Endometrial microvascular endothelial cells (primary cell): ENCODE results near the gene F10. TPM values are rescaled to one million over a fixed set of nuclear protein-coding genes. Genes with fewer than 3 reads are reported as not detected.
"Not testable (repeated sequence)": the region's sequence is repeated elsewhere in the genome, so short reads cannot be mapped to it uniquely, and the experiment has no call there.

ENCODE experiments used
- in situ Hi-C: cut with HindIII; loops from 2 replicates; pipeline ENCODE4 v1.10.0; 2017; ENCODE audit warnings: low sequenced_read_pairs, low pct_unique_long_range_greater_than_20kb; ENCODE audit errors: inconsistent ontology term
- total RNA-seq: library from RNA; depleted of rRNA; stranded (reverse); fragments of >200 nt; gene quantifications from one replicate; pipeline ENCODE4 v1.2.3, GENCODE V29; 2015; ENCODE audit errors: inconsistent ontology term

Gene F10
- total RNA-seq, 1 donor from 2014 or later = not detected

GRCh38 chr13:113158946-113159345, 36.3 kb downstream of the F10 start:
- in situ Hi-C loops = no loop called here

GRCh38 chr13:113159701-113160100, 37.1 kb downstream of the F10 start:
- in situ Hi-C loops = no loop called here

GRCh38 chr13:113160983-113161382, 38.4 kb downstream of the F10 start:
- in situ Hi-C loops = no loop called here

- in situ Hi-C loops = no loop called here
Observed at GRCh38 chr13:113161433-113161832, 38.8 kb downstream of the F10 start.

- in situ Hi-C loops = not testable (repeated sequence)
Observed at GRCh38 chr13:113161975-113162374, 39.4 kb downstream of the F10 start.

GRCh38 chr13:113162783-113163685, 40.4 kb downstream of the F10 start:
- in situ Hi-C loops = no loop called here

- in situ Hi-C loops = no loop called here
Observed at GRCh38 chr13:113164492-113164891, 41.9 kb downstream of the F10 start.

GRCh38 chr13:113166266-113166665, 43.7 kb downstream of the F10 start:
- in situ Hi-C loops = no loop called here

GRCh38 chr13:113166681-113167080, 44.1 kb downstream of the F10 start:
- in situ Hi-C loops = no loop called here

- in situ Hi-C loops = no loop called here
Observed at GRCh38 chr13:113167155-113167554, 44.6 kb downstream of the F10 start.

GRCh38 chr13:113167575-113167974, 45.0 kb downstream of the F10 start:
- in situ Hi-C loops = no loop called here

GRCh38 chr13:113168211-113168610, 45.6 kb downstream of the F10 start:
- in situ Hi-C loops = no loop called here

GRCh38 chr13:113169277-113170272, 47.0 kb downstream of the F10 start:
- in situ Hi-C loops = no loop called here

GRCh38 chr13:113170511-113170910, 47.9 kb downstream of the F10 start:
- in situ Hi-C loops = no loop called here

- in situ Hi-C loops = no loop called here
Observed at GRCh38 chr13:113171250-113172125, 48.9 kb downstream of the F10 start.

GRCh38 chr13:113172419-113172926, 49.9 kb downstream of the F10 start:
- in situ Hi-C loops = no loop called here

- in situ Hi-C loops = no loop called here
Observed at GRCh38 chr13:113176280-113176679, 53.7 kb downstream of the F10 start.

- in situ Hi-C loops = no loop called here
Observed at GRCh38 chr13:113176822-113177221, 54.2 kb downstream of the F10 start.
